ENCODE measurements around the gene FBXW8. TPM values are rescaled to one million over a fixed set of nuclear protein-coding genes. Genes with fewer than 3 reads are reported as not detected.

FBXW8 gene
- total and polyA plus RNA-seq, 4 donors = 3.9 to 20.3 (median 12.5) TPM

- no peak for ATAC-seq (ENCODE audit: insufficient read depth, low FRiP score)
- Histone ChIP-seq H3K9me3 (ENCODE audit: control insufficient read depth in 4 of 4, insufficient read depth in 3 of 4, low read length in 3 of 4) (no peaks in the 10 kb centered on the region), H3K27ac (ENCODE audit: low read depth in 1 of 2, low read length in 1 of 2) (no peak overlapping the region), H3K27me3 (ENCODE audit: control insufficient read depth in 3 of 3, insufficient read depth in 3 of 3, low read length in 2 of 3) (no peaks in the 10 kb centered on the region), H3K9ac (ENCODE audit: insufficient read depth in 1 of 2, low read length in 2 of 2) (no peak overlapping the region), H3K4me1 (ENCODE audit: control insufficient read depth in 5 of 5, insufficient read depth in 5 of 5, low read length in 5 of 5) (peaks cover 0 to 6% (median 0%) of the 10 kb centered on the region in 5 donors), H3K4me3 (no peak overlapping the region), H3K36me3 (ENCODE audit: control insufficient read depth in 4 of 4, insufficient read depth in 4 of 4, low read length in 4 of 4) (no peaks in the 10 kb centered on the region)
- 64 to 79% methylated on average over 10 of the region's 10 CpGs for WGBS, 2 donors
- TF ChIP-seq, protein P1, sequence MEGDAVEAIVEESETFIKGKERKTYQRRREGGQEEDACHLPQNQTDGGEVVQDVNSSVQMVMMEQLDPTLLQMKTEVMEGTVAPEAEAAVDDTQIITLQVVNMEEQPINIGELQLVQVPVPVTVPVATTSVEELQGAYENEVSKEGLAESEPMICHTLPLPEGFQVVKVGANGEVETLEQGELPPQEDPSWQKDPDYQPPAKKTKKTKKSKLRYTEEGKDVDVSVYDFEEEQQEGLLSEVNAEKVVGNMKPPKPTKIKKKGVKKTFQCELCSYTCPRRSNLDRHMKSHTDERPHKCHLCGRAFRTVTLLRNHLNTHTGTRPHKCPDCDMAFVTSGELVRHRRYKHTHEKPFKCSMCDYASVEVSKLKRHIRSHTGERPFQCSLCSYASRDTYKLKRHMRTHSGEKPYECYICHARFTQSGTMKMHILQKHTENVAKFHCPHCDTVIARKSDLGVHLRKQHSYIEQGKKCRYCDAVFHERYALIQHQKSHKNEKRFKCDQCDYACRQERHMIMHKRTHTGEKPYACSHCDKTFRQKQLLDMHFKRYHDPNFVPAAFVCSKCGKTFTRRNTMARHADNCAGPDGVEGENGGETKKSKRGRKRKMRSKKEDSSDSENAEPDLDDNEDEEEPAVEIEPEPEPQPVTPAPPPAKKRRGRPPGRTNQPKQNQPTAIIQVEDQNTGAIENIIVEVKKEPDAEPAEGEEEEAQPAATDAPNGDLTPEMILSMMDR (IDR thresholded peaks at IDR 0.05; ENCODE audit: control extremely low read depth, extremely low read depth) = no peak
- no peak for DNase-seq
Measured at GRCh38 chr12:117067016-117067415, 156.3 kb downstream of the FBXW8 start.

GRCh38 chr12:117067638-117068037 lies 156.9 kb downstream of the FBXW8 start:
- no peak overlapping the region for H3K27ac ChIP-seq (ENCODE audit: low read depth in 1 of 2, low read length in 1 of 2)
- H3K4me3 ChIP-seq = no peak overlapping the region
- no peak for ATAC-seq (ENCODE audit: insufficient read depth, low FRiP score)
- TF ChIP-seq, protein P1 (IDR thresholded peaks at IDR 0.05; ENCODE audit: control extremely low read depth, extremely low read depth) = no peak
- no peaks in the 10 kb centered on the region for H3K27me3 ChIP-seq (ENCODE audit: control insufficient read depth in 3 of 3, insufficient read depth in 3 of 3, low read length in 2 of 3)
- H3K4me1 ChIP-seq (ENCODE audit: control insufficient read depth in 5 of 5, insufficient read depth in 5 of 5, low read length in 5 of 5) = peaks cover 0 to 6% (median 0%) of the 10 kb centered on the region in 5 donors
- 38 to 81% methylated on average over 3 of the region's 3 CpGs for WGBS, 2 donors
- H3K9ac ChIP-seq (ENCODE audit: insufficient read depth in 1 of 2, low read length in 2 of 2) = no peak overlapping the region
- H3K36me3 ChIP-seq (ENCODE audit: control insufficient read depth in 4 of 4, insufficient read depth in 4 of 4, low read length in 4 of 4) = no peaks in the 10 kb centered on the region
- H3K9me3 ChIP-seq (ENCODE audit: control insufficient read depth in 4 of 4, insufficient read depth in 3 of 4, low read length in 3 of 4) = no peaks in the 10 kb centered on the region
- DNase-seq = no peak

GRCh38 chr12:117068492-117068891 lies 157.7 kb downstream of the FBXW8 start:
- H3K9me3 ChIP-seq (ENCODE audit: control insufficient read depth in 4 of 4, insufficient read depth in 3 of 4, low read length in 3 of 4) = no peaks in the 10 kb centered on the region
- ATAC-seq (ENCODE audit: insufficient read depth, low FRiP score) = no peak
- no peaks in the 10 kb centered on the region for H3K36me3 ChIP-seq (ENCODE audit: control insufficient read depth in 4 of 4, insufficient read depth in 4 of 4, low read length in 4 of 4)
- H3K27me3 ChIP-seq (ENCODE audit: control insufficient read depth in 3 of 3, insufficient read depth in 3 of 3, low read length in 2 of 3) = no peaks in the 10 kb centered on the region
- no peak for DNase-seq
- peak overlapping the region in 1 of 2 donors; percentile 17 for H3K27ac ChIP-seq (ENCODE audit: low read depth in 1 of 2, low read length in 1 of 2)
- H3K4me1 ChIP-seq (ENCODE audit: control insufficient read depth in 5 of 5, insufficient read depth in 5 of 5, low read length in 5 of 5) = no peaks in the 10 kb centered on the region
- WGBS, 2 donors = 71 to 80% methylated on average over 8 of the region's 8 CpGs
- H3K4me3 ChIP-seq = no peak overlapping the region
- TF ChIP-seq, protein P1 (IDR thresholded peaks at IDR 0.05; ENCODE audit: control extremely low read depth, extremely low read depth) = no peak
- no peak overlapping the region for H3K9ac ChIP-seq (ENCODE audit: insufficient read depth in 1 of 2, low read length in 2 of 2)

All from lung (tissue), 12 donors.